ENCODE measurements around the gene TMEM208.

DNA sequence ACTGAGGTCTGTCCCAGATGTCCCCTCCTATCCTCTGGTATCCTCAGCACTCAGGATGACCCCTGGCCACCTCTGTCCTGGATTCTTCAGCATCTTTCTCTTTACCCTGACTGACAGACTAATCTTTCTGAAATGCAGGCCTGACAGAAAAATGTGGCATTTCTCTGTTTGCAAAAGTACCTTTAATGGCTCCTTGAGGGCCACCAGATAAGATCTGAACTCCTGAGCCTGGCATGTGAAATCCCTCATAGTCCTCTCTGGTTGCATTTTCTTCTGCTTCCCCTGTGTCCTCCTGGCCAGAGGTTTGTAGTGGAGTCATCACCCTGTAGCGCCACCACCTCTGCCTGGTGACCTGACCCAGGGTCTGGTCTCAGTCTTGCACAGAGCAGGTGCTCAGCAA, 30.0 kb upstream of the TMEM208 start:
- TF ChIP-seq JUND (CRISPR knock-in tag; IDR thresholded peaks at IDR 0.05), result no peak
- no peak for TF ChIP-seq KLF15 (CRISPR knock-in tag; IDR thresholded peaks at IDR 0.05; ENCODE audit: borderline replicate concordance)
- no peak for TF ChIP-seq NR2C2 (CRISPR knock-in tag; IDR thresholded peaks at IDR 0.05; ENCODE audit: borderline replicate concordance)
- TF ChIP-seq, protein P1, sequence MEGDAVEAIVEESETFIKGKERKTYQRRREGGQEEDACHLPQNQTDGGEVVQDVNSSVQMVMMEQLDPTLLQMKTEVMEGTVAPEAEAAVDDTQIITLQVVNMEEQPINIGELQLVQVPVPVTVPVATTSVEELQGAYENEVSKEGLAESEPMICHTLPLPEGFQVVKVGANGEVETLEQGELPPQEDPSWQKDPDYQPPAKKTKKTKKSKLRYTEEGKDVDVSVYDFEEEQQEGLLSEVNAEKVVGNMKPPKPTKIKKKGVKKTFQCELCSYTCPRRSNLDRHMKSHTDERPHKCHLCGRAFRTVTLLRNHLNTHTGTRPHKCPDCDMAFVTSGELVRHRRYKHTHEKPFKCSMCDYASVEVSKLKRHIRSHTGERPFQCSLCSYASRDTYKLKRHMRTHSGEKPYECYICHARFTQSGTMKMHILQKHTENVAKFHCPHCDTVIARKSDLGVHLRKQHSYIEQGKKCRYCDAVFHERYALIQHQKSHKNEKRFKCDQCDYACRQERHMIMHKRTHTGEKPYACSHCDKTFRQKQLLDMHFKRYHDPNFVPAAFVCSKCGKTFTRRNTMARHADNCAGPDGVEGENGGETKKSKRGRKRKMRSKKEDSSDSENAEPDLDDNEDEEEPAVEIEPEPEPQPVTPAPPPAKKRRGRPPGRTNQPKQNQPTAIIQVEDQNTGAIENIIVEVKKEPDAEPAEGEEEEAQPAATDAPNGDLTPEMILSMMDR (CRISPR knock-in tag; IDR thresholded peaks at IDR 0.05), result no peak
- no peak for TF ChIP-seq SMC3 (IDR thresholded peaks at IDR 0.05; ENCODE audit: low read length)
- TF ChIP-seq EP300 (IDR thresholded peaks at IDR 0.05; ENCODE audit: low read depth in 2 of 2, low read length in 2 of 2), result no peak
- TF ChIP-seq EP300 (CRISPR knock-in tag; IDR thresholded peaks at IDR 0.05; ENCODE audit: borderline replicate concordance), result no peak
- TF ChIP-seq, protein P2, sequence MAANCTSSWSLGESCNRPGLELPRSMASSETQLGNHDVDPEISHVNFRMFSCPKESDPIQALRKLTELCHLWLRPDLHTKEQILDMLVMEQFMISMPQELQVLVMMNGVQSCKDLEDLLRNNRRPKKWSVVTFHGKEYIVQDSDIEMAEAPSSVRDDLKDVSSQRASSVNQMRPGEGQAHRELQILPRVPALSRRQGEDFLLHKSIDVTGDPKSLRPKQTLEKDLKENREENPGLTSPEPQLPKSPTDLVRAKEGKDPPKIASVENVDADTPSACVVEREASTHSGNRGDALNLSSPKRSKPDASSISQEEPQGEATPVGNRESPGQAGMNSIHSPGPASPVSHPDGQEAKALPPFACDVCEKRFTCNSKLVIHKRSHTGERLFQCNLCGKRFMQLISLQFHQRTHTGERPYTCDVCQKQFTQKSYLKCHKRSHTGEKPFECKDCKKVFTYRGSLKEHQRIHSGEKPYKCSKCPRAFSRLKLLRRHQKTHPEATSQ (CRISPR knock-in tag; IDR thresholded peaks at IDR 0.05; ENCODE audit: borderline replicate concordance), result no peak
- TF ChIP-seq, protein P3, sequence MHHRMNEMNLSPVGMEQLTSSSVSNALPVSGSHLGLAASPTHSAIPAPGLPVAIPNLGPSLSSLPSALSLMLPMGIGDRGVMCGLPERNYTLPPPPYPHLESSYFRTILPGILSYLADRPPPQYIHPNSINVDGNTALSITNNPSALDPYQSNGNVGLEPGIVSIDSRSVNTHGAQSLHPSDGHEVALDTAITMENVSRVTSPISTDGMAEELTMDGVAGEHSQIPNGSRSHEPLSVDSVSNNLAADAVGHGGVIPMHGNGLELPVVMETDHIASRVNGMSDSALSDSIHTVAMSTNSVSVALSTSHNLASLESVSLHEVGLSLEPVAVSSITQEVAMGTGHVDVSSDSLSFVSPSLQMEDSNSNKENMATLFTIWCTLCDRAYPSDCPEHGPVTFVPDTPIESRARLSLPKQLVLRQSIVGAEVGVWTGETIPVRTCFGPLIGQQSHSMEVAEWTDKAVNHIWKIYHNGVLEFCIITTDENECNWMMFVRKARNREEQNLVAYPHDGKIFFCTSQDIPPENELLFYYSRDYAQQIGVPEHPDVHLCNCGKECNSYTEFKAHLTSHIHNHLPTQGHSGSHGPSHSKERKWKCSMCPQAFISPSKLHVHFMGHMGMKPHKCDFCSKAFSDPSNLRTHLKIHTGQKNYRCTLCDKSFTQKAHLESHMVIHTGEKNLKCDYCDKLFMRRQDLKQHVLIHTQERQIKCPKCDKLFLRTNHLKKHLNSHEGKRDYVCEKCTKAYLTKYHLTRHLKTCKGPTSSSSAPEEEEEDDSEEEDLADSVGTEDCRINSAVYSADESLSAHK (CRISPR knock-in tag; IDR thresholded peaks at IDR 0.05; ENCODE audit: borderline replicate concordance), result no peak
- TF ChIP-seq SAFB2 (CRISPR knock-in tag; IDR thresholded peaks at IDR 0.05; ENCODE audit: borderline replicate concordance, low read depth), result no peak
- no peak for TF ChIP-seq EZH2 (conservative IDR thresholded peaks at IDR 0.05; ENCODE audit: low read depth, low read length)
- TF ChIP-seq CEBPB (IDR thresholded peaks at IDR 0.05; ENCODE audit: borderline replicate concordance, low read depth, low read length), result no peak
- TF ChIP-seq, protein P4, sequence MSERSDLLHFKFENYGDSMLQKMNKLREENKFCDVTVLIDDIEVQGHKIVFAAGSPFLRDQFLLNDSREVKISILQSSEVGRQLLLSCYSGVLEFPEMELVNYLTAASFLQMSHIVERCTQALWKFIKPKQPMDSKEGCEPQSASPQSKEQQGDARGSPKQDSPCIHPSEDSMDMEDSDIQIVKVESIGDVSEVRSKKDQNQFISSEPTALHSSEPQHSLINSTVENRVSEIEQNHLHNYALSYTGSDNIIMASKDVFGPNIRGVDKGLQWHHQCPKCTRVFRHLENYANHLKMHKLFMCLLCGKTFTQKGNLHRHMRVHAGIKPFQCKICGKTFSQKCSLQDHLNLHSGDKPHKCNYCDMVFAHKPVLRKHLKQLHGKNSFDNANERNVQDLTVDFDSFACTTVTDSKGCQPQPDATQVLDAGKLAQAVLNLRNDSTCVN (CRISPR knock-in tag; IDR thresholded peaks at IDR 0.05; ENCODE audit: borderline replicate concordance), result no peak
- TF ChIP-seq RNF2 (conservative IDR thresholded peaks at IDR 0.05; ENCODE audit: low read depth), result no peak
- no peak for TF ChIP-seq ZNF780A (CRISPR knock-in tag; IDR thresholded peaks at IDR 0.05)

All from HepG2 (cell line).